ENCODE results near the gene THAP6.

THAP6 gene

DNA sequence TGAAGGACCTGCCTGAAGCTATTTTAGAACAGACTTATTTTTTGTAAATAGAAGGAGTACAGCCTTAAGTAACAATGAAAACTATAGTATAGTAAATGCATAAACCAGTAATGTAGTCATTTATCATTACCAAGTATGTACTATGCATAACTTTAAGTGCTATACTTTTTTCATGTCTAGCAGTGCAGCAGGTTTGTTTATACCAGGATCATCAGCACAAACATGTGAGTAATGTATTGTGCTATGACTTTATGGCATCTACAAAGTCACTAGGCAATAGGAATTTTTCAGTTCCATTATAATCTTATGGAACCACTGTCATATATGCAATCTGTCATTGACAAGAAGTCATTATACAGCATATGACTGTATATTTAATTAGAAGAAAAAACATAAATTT, 38.2 kb downstream of the THAP6 start:
- Histone ChIP-seq H3K27ac (no peak overlapping the region), H3K36me3 (no peaks in the 10 kb centered on the region), H3K4me3 (no peak overlapping the region), H3K9me3 (no peaks in the 10 kb centered on the region), H3K27me3 (peaks cover 0 to 5% of the 10 kb centered on the region in 2 donors), H3K4me1 (no peaks in the 10 kb centered on the region)
- TF ChIP-seq, protein P1, sequence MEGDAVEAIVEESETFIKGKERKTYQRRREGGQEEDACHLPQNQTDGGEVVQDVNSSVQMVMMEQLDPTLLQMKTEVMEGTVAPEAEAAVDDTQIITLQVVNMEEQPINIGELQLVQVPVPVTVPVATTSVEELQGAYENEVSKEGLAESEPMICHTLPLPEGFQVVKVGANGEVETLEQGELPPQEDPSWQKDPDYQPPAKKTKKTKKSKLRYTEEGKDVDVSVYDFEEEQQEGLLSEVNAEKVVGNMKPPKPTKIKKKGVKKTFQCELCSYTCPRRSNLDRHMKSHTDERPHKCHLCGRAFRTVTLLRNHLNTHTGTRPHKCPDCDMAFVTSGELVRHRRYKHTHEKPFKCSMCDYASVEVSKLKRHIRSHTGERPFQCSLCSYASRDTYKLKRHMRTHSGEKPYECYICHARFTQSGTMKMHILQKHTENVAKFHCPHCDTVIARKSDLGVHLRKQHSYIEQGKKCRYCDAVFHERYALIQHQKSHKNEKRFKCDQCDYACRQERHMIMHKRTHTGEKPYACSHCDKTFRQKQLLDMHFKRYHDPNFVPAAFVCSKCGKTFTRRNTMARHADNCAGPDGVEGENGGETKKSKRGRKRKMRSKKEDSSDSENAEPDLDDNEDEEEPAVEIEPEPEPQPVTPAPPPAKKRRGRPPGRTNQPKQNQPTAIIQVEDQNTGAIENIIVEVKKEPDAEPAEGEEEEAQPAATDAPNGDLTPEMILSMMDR (IDR thresholded peaks at IDR 0.05) = no peak
- DNase-seq = no peak
- intact Hi-C loops (cut with DNase I; ENCODE audit: low total_unique reads) = no loop called here

DNA sequence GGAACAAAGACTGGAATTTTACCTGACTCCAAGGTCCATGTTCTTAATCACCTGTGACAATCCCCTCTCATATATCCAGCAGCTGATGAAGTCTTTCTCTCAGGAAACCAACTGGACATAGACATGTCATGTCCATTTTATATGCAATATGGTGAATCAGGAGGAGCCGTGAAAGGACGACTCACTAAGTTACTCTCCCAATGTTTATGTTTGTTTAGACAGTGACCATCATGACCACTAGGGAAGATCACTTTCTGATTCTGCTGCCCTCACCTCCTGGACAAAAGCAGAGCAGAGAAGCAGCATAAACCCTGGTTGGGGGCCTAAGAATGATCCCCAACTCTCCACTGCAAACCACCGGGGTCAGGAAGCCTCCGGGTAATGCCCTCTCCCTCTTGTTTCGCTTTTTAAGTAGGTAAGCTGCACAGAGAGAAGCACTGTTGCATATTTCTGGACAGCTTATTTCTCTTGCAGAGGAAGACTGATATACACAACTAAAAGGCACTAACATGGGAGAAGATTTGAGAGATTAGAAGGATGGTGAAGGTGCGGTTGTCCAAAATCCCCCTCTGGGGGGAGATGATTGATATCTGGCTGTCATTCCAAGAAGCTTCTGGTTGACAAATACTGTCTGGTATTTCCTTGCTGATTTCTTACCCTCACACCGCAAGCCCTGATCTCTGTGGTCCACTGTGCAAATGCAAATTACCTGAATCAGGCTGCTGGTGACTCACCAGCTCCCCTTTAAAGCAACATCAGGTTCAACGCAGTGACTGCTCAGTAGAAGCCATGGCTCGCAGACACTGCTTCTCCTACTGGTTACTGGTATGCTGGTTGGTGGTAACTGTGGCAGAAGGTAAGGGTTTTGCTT, 41.3 kb downstream of the THAP6 start, which contains the start of gene ODAPH:
Gene ODAPH (plus strand): TSS at position 773 of the 871 bp plus-strand sequence. CDS start 17 bp downstream, at position 790.
- no peak for DNase-seq
- no peaks in the 10 kb centered on the region for H3K9me3 ChIP-seq
- intact Hi-C loops (cut with DNase I; ENCODE audit: low total_unique reads) = no loop called here
- TF ChIP-seq, protein P1 (IDR thresholded peaks at IDR 0.05) = no peak
- H3K4me1 ChIP-seq = no peaks in the 10 kb centered on the region
- peaks cover 0 to 5% of the 10 kb centered on the region in 2 donors for H3K27me3 ChIP-seq
- no peak within 1 kb of the TSS for H3K27ac ChIP-seq
- H3K36me3 ChIP-seq = no peaks in the 10 kb centered on the region
- no peak within 1 kb of the TSS for H3K4me3 ChIP-seq

DNA sequence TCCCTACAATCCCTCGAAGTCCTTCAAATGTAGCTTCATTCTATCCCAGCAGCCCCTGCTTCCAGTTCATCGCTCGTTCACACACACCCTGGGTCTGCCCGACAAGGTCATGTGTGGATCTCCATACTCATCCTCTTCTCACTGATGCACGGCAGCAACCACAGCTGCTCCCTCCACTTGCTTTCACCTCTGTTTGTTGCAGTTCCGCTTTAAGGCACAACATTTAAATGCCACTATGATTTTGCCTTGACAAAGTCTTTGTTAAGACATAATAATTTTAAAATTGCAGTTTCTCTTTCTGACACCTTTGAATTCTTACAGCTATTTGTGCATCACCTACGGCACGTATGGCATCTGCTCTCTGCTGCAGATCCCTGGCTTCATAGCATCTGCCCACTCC, 43.4 kb downstream of the THAP6 start:
- DNase-seq = no peak
- intact Hi-C loops (cut with DNase I; ENCODE audit: low total_unique reads) = no loop called here
- TF ChIP-seq, protein P1 (IDR thresholded peaks at IDR 0.05) = no peak
- Histone ChIP-seq H3K27me3 (peaks cover 0 to 5% of the 10 kb centered on the region in 2 donors), H3K4me1 (no peaks in the 10 kb centered on the region), H3K9me3 (no peaks in the 10 kb centered on the region), H3K4me3 (no peak overlapping the region), H3K27ac (no peak overlapping the region), H3K36me3 (no peaks in the 10 kb centered on the region)

DNA sequence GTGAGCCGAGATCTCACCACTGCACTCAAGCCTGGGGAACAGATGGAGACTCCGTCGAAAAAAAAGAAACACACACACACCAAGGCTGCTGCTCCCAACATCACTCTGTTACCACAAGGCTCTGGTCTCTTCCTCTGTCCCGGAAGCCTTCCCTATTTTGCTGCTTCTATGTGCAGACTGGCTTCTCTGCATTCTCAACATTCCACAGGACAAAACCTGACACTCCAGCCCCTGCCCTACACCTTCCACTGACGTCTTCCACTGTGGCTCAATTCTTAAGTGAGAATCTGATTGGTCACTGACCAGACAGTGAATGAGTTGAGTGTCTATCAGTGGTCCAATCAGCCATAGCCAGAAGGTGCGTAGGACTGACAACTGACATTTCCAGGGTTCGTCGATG, 47.5 kb downstream of the THAP6 start:
- no peak for DNase-seq
- TF ChIP-seq, protein P1 (IDR thresholded peaks at IDR 0.05) = no peak
- no peaks in the 10 kb centered on the region for H3K27me3 ChIP-seq
- H3K4me1 ChIP-seq = no peaks in the 10 kb centered on the region
- no peaks in the 10 kb centered on the region for H3K9me3 ChIP-seq
- H3K27ac ChIP-seq = no peak overlapping the region
- intact Hi-C loops (cut with DNase I; ENCODE audit: low total_unique reads) = no loop called here
- no peak overlapping the region for H3K4me3 ChIP-seq
- no peaks in the 10 kb centered on the region for H3K36me3 ChIP-seq

DNA sequence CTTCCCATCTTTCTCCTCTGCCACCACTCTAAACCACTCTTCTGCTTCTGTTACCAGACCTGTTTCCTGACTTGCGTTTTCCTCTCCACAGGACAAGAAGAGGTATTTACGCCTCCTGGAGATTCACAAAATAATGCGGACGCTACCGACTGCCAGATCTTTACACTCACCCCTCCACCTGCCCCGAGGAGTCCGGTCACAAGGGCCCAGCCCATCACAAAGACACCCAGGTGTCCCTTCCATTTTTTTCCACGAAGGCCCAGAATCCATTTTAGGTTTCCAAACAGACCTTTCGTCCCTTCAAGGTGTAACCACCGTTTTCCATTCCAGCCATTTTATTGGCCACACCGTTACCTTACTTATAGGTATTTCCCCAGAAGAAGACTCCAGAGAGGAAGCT, 49.8 kb downstream of the THAP6 start:
- Histone ChIP-seq H3K27me3 (peaks cover 0 to 9% of the 10 kb centered on the region in 2 donors), H3K27ac (no peak overlapping the region), H3K36me3 (no peaks in the 10 kb centered on the region), H3K4me1 (no peaks in the 10 kb centered on the region), H3K4me3 (no peak overlapping the region), H3K9me3 (no peaks in the 10 kb centered on the region)
- intact Hi-C loops (cut with DNase I; ENCODE audit: low total_unique reads) = no loop called here
- TF ChIP-seq, protein P1 (IDR thresholded peaks at IDR 0.05) = no peak
- DNase-seq = no peak
